ENCODE data around the gene HASPIN. TPM values are rescaled to one million over a fixed set of nuclear protein-coding genes. Genes with fewer than 3 reads are reported as not detected.
A peak's percentile ranks its signal among the peaks of the same experiment; 100 is the strongest.
"Not testable (repeated sequence)": the region's sequence is repeated elsewhere in the genome, so short reads cannot be mapped to it uniquely, and the experiment has no call there.

HASPIN gene
- total RNA-seq, 1 experiment from 2014 or later, result 6.4 TPM

DNA sequence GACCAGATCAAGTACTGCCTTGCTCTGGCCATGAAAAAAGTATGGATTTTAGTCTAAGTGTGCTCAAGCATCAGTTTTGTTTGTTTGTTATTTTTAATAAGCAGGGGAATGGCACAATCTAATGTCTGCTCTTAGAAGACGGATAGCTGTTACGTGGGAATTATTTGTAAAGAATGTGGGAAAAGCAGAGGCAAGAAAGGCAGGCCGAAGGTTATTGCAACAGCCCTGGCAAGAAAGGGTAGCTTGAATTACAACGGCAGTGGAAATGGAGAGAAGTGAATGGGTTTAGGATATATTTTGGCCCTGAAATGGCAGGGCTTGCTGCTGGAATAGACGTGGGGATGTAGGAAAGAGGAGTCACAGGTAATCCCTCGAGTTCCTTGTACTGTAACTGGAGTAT lies 987 bp upstream of the HASPIN start:
- POLR2A ChIA-PET, result interaction anchor here (0.6 to 2.4 kb wide), 11 partner anchors 9 to 167 kb away, joined by 3 to 27 read pairs (median 5); partner anchors contain the start of genes CTNS, NCBP3, P2RX5 and SHPK
- peak; percentile 25 for DNase-seq (ENCODE audit: unreplicated experiment)
- peaks cover 33% of the 10 kb centered on the region for H3K4me1 Mint-ChIP-seq (ENCODE audit: insufficient read depth, unreplicated experiment)
- H3K36me3 Mint-ChIP-seq (ENCODE audit: insufficient read depth, unreplicated experiment), result peaks cover 34% of the 10 kb centered on the region
- H3K4me3 Mint-ChIP-seq (ENCODE audit: unreplicated experiment), result peak overlapping the region; percentile 75
- TF ChIP-seq, protein P1, sequence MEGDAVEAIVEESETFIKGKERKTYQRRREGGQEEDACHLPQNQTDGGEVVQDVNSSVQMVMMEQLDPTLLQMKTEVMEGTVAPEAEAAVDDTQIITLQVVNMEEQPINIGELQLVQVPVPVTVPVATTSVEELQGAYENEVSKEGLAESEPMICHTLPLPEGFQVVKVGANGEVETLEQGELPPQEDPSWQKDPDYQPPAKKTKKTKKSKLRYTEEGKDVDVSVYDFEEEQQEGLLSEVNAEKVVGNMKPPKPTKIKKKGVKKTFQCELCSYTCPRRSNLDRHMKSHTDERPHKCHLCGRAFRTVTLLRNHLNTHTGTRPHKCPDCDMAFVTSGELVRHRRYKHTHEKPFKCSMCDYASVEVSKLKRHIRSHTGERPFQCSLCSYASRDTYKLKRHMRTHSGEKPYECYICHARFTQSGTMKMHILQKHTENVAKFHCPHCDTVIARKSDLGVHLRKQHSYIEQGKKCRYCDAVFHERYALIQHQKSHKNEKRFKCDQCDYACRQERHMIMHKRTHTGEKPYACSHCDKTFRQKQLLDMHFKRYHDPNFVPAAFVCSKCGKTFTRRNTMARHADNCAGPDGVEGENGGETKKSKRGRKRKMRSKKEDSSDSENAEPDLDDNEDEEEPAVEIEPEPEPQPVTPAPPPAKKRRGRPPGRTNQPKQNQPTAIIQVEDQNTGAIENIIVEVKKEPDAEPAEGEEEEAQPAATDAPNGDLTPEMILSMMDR (IDR thresholded peaks at IDR 0.05; ENCODE audit: unreplicated experiment), result no peak
- CTCF ChIA-PET, result interaction anchor here (0.8 to 2.9 kb wide), 6 partner anchors 10 to 124 kb away, joined by 3 to 28 read pairs (median 4); no protein-coding TSS in a partner anchor
- intact Hi-C loops (cut with micrococcal nuclease), result no loop called here
- no TSS peak for BruUV-seq (replicated peaks)
- peak overlapping the region; percentile 20 for H3K27ac Mint-ChIP-seq (ENCODE audit: low read depth, unreplicated experiment)
- H3K9me3 Mint-ChIP-seq (ENCODE audit: unreplicated experiment), result no peaks in the 10 kb centered on the region
- H3K27me3 Mint-ChIP-seq (ENCODE audit: insufficient read depth, unreplicated experiment), result no peaks in the 10 kb centered on the region

DNA sequence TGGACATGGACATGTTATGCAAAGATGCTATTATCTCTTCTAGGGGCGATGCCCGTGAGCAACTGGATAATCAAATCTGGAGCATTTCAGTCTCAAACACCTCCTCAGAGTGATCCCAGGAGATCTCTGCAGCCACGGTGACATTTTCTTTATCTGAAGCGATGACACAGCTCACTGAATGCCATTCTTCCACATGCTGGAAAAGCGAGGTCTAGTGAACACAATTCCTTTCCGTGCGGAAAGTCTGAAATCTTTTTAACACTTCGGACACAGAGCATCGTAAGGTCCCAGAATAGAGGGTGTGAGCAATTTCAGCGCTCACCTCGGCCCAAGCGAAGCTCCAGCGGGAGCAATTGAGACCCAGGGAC lies 531 bp upstream of the HASPIN start:
- H3K4me1 Mint-ChIP-seq (ENCODE audit: insufficient read depth, unreplicated experiment), result peaks cover 33% of the 10 kb centered on the region
- BruUV-seq (replicated peaks), result TSS peak; percentile 69

DNA sequence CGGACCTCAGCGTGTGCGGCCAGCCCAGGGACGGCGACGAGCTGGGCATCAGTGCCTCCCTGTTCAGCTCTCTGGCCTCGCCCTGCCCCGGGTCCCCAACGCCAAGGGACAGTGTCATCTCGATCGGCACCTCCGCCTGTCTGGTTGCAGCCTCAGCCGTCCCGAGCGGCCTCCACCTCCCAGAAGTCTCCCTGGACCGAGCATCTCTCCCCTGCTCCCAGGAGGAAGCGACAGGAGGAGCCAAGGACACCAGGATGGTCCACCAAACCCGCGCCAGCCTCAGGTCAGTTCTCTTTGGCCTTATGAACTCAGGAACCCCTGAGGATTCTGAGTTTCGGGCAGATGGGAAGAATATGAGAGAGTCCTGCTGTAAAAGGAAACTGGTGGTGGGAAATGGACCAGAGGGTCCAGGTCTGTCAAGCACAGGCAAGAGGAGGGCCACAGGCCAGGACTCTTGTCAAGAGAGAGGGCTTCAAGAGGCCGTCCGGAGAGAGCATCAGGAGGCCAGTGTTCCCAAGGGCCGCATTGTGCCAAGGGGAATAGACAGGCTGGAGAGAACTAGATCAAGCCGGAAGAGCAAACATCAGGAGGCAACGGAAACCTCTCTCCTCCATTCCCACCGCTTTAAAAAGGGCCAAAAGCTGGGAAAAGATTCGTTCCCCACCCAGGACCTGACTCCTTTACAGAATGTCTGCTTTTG lies 825 bp downstream of the HASPIN start:
- ChIA-PET CTCF (interaction anchor here (2.9 to 5.2 kb wide), 2 partner anchors 14 kb away, joined by 28 to 40 read pairs; no protein-coding TSS in a partner anchor), POLR2A (interaction anchor here (0.6 to 2.3 kb wide), 5 partner anchors 13 to 120 kb away, joined by 3 to 27 read pairs (median 4); partner anchors contain the start of gene TAX1BP3)
- Mint-ChIP-seq H3K9me3 (ENCODE audit: unreplicated experiment) (no peaks in the 10 kb centered on the region), H3K27me3 (ENCODE audit: insufficient read depth, unreplicated experiment) (no peaks in the 10 kb centered on the region), H3K4me1 (ENCODE audit: insufficient read depth, unreplicated experiment) (peaks cover 33% of the 10 kb centered on the region), H3K4me3 (ENCODE audit: unreplicated experiment) (peak overlapping the region; percentile 75), H3K36me3 (ENCODE audit: insufficient read depth, unreplicated experiment) (peaks cover 20% of the 10 kb centered on the region), H3K27ac (ENCODE audit: low read depth, unreplicated experiment) (peak overlapping the region; percentile 20)
- peak; percentile 4 for DNase-seq (ENCODE audit: unreplicated experiment)
- intact Hi-C loops (cut with micrococcal nuclease), result no loop called here
- BruUV-seq (replicated peaks), result no TSS peak
- TF ChIP-seq, protein P1 (IDR thresholded peaks at IDR 0.05; ENCODE audit: unreplicated experiment), result no peak

More for the DNA sequence above, 531 bp upstream of the HASPIN start:
- no peaks in the 10 kb centered on the region for H3K9me3 Mint-ChIP-seq (ENCODE audit: unreplicated experiment)
- peak overlapping the region; percentile 75 for H3K4me3 Mint-ChIP-seq (ENCODE audit: unreplicated experiment)
- DNase-seq (ENCODE audit: unreplicated experiment), result no peak
- H3K36me3 Mint-ChIP-seq (ENCODE audit: insufficient read depth, unreplicated experiment), result peaks cover 30% of the 10 kb centered on the region
- POLR2A ChIA-PET, result interaction anchor here (0.6 to 2.4 kb wide), 12 partner anchors 10 to 170 kb away, joined by 3 to 27 read pairs (median 5); partner anchors contain the start of genes CAMKK1, CTNS, NCBP3 and P2RX5
- CTCF ChIA-PET, result interaction anchor here (0.6 to 2.9 kb wide), 5 partner anchors 15 to 912 kb away, joined by 3 to 28 read pairs (median 4); no protein-coding TSS in a partner anchor
- intact Hi-C loops (cut with micrococcal nuclease), result no loop called here
- TF ChIP-seq, protein P1 (IDR thresholded peaks at IDR 0.05; ENCODE audit: unreplicated experiment), result no peak
- H3K27ac Mint-ChIP-seq (ENCODE audit: low read depth, unreplicated experiment), result peak overlapping the region; percentile 20
- no peaks in the 10 kb centered on the region for H3K27me3 Mint-ChIP-seq (ENCODE audit: insufficient read depth, unreplicated experiment)

DNA sequence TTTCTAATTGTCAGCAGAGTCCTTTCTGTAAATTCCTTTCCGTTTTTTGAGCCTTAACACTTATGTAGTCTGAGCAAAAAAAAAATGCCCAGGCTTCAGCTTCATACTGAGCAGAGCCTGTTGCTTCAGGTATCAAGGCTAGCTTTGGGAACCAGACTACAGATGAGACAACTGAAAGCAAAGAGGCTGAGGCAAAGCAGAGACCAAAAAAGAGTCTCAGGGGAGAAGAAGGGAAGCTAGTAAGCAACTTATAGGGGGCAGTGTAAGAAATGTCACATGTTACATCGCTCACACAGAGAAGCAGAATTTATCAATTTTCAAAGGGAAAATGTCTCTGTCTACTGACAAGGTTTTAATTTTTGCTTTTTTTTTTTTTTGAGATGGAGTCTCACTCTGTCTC lies 3.3 kb downstream of the HASPIN start:
- no peak for DNase-seq (ENCODE audit: unreplicated experiment)
- intact Hi-C loops (cut with micrococcal nuclease), result no loop called here
- no peaks in the 10 kb centered on the region for H3K27me3 Mint-ChIP-seq (ENCODE audit: insufficient read depth, unreplicated experiment)
- ChIA-PET POLR2A (no interaction called here), CTCF (interaction anchor here (0.7 to 5.2 kb wide), 6 partner anchors 8 to 731 kb away, joined by 3 to 40 read pairs (median 3); no protein-coding TSS in a partner anchor)
- TF ChIP-seq, protein P1 (IDR thresholded peaks at IDR 0.05; ENCODE audit: unreplicated experiment), result no peak
- peak overlapping the region; percentile 54 for H3K27ac Mint-ChIP-seq (ENCODE audit: low read depth, unreplicated experiment)
- peaks cover 8% of the 10 kb centered on the region for H3K36me3 Mint-ChIP-seq (ENCODE audit: insufficient read depth, unreplicated experiment)
- no peak overlapping the region for H3K4me3 Mint-ChIP-seq (ENCODE audit: unreplicated experiment)
- H3K4me1 Mint-ChIP-seq (ENCODE audit: insufficient read depth, unreplicated experiment), result peaks cover 19% of the 10 kb centered on the region
- no peaks in the 10 kb centered on the region for H3K9me3 Mint-ChIP-seq (ENCODE audit: unreplicated experiment)
- no TSS peak for BruUV-seq (replicated peaks)

DNA sequence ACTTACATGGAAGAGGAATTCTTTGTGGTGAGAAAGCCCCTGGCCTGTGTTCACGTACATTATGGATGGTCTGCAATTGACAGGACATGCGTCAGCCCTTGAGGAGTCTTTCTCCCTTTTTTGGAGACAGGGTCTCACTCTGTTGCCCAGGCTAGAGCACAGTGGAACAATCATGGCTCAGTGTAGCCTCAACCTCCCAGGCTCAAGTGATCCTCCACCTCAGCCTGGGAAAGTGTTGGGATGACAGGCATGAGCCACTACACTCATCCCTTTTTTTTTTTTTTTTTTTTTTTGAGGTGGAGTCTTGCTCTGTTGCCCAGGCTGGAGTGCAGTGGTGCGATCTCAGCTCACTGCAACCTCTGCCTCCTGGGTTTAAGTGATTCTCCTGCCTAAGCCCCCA lies 4.4 kb downstream of the HASPIN start:
- H3K4me3 Mint-ChIP-seq (ENCODE audit: unreplicated experiment); intact Hi-C loops (cut with micrococcal nuclease); H3K36me3 Mint-ChIP-seq (ENCODE audit: insufficient read depth, unreplicated experiment); H3K4me1 Mint-ChIP-seq (ENCODE audit: insufficient read depth, unreplicated experiment); POLR2A ChIA-PET; H3K27me3 Mint-ChIP-seq (ENCODE audit: insufficient read depth, unreplicated experiment); BruUV-seq (replicated peaks); H3K9me3 Mint-ChIP-seq (ENCODE audit: unreplicated experiment); H3K27ac Mint-ChIP-seq (ENCODE audit: low read depth, unreplicated experiment); DNase-seq (ENCODE audit: unreplicated experiment): not testable (repeated sequence)
- CTCF ChIA-PET, result interaction anchor here (0.7 to 5.2 kb wide), 3 partner anchors 10 to 1053 kb away, joined by 3 to 40 read pairs (median 3); no protein-coding TSS in a partner anchor
